Fibroblast of lung (primary cell): ENCODE data around the gene ANKRD44.

Experiments
- CTCF ChIP-seq, 2 donors: IDR thresholded peaks in 1 of 2; conservative IDR thresholded peaks in 1 of 2; 1 replicate in 1 of 2; 2 replicates in 1 of 2; pipeline ENCODE4 v1.5.1; 2011 to 2012; ENCODE audit warnings: low read length in 2 of 2, control low read depth in 1 of 2, inconsistent platforms in 1 of 2, low read depth in 1 of 2, mild to moderate bottlenecking in 1 of 2
- EZH2 ChIP-seq: IDR thresholded peaks from 2 replicates; pipeline ENCODE4 v1.5.1; 2012; ENCODE audit warnings: low read length, control low read depth, mild to moderate bottlenecking; ENCODE audit errors: missing control alignments

GRCh38 chr2:197144183-197144582 lies 166.4 kb downstream of the ANKRD44 start:
- TF ChIP-seq CTCF (conservative IDR thresholded peaks at IDR 0.05 in 1 of 2, IDR thresholded peaks at IDR 0.05 in 1 of 2; ENCODE audit: low read depth in 1 of 2, low read length in 2 of 2) (no peak), EZH2 (no peak)
